HEK293T (cell line): ENCODE measurements around the gene FUT1.
"Not testable (repeated sequence)": the region's sequence is repeated elsewhere in the genome, so short reads cannot be mapped to it uniquely, and the experiment has no call there.

Source experiments
- CTCF ChIA-PET: fragments of 350-600 bp; formaldehyde crosslinking; extraction: SDS; loops from one replicate; lab custom pipeline; 2021; ENCODE audit warnings: antibody characterized with exemption, inconsistent platforms; lab: Yijun Ruan, JAX
- POLR2A ChIA-PET: fragments of 350-600 bp; formaldehyde crosslinking; extraction: SDS; loops from one replicate; lab custom pipeline; 2020; ENCODE audit warnings: antibody characterized with exemption, inconsistent platforms; lab: Yijun Ruan, JAX
- DNase-seq: peaks from one replicate; pipeline ENCODE4 v3.0.0; 2012; ENCODE audit warnings: mixed read lengths; ENCODE audit errors: extremely low spot score
- ARNT ChIP-seq: fragments of 450-650 bp; IDR thresholded peaks from 2 replicates; pipeline ENCODE4 v1.6.1; 2017; ENCODE audit warnings: mild to moderate bottlenecking
- BHLHE40 ChIP-seq: fragments of 450-650 bp; IDR thresholded peaks from 2 replicates; pipeline ENCODE4 v1.6.1; 2016; ENCODE audit warnings: mild to moderate bottlenecking, moderate library complexity, borderline replicate concordance
- CTBP1 ChIP-seq: fragments of 450-650 bp; IDR thresholded peaks from 2 replicates; pipeline ENCODE4 v1.6.1; 2016; ENCODE audit warnings: borderline replicate concordance
- ELF4 ChIP-seq: fragments of 450-650 bp; IDR thresholded peaks from 2 replicates; pipeline ENCODE4 v1.6.1; 2017; ENCODE audit warnings: antibody characterized with exemption
- FOXA1 ChIP-seq: fragments of 450-650 bp; IDR thresholded peaks from 2 replicates; pipeline ENCODE4 v1.6.1; 2016; ENCODE audit warnings: mild to moderate bottlenecking
- FOXK2 ChIP-seq: fragments of 450-650 bp; IDR thresholded peaks from 2 replicates; pipeline ENCODE4 v1.6.1; 2016; ENCODE audit warnings: mild to moderate bottlenecking
- FOXM1 ChIP-seq: fragments of 450-650 bp; IDR thresholded peaks from 2 replicates; pipeline ENCODE4 v1.6.1; 2017; ENCODE audit warnings: mild to moderate bottlenecking, borderline replicate concordance
- HDGF ChIP-seq: fragments of 450-650 bp; IDR thresholded peaks from 2 replicates; pipeline ENCODE4 v1.6.1; 2017; ENCODE audit warnings: antibody characterized with exemption, borderline replicate concordance
- L3MBTL2 ChIP-seq: fragments of 450-650 bp; conservative IDR thresholded peaks from 2 replicates; pipeline ENCODE4 v1.6.1; 2016; ENCODE audit warnings: mild to moderate bottlenecking
- LEF1 ChIP-seq: fragments of 450-650 bp; IDR thresholded peaks from 2 replicates; pipeline ENCODE4 v1.6.1; 2017; ENCODE audit warnings: mild to moderate bottlenecking, borderline replicate concordance
- NFRKB ChIP-seq: fragments of 450-650 bp; IDR thresholded peaks from 2 replicates; pipeline ENCODE4 v1.6.1; 2016; ENCODE audit warnings: mild to moderate bottlenecking, moderate library complexity
- SP1 ChIP-seq: fragments of 450-650 bp; IDR thresholded peaks from 2 replicates; pipeline ENCODE4 v1.6.1; 2017
- SUZ12 ChIP-seq: fragments of 450-650 bp; IDR thresholded peaks from 2 replicates; pipeline ENCODE4 v1.6.1; 2016; ENCODE audit warnings: mild to moderate bottlenecking
- TARDBP ChIP-seq: fragments of 450-650 bp; IDR thresholded peaks from 2 replicates; pipeline ENCODE4 v1.6.1; 2016
- ZNF384 ChIP-seq: fragments of 450-650 bp; IDR thresholded peaks from 2 replicates; pipeline ENCODE4 v1.6.1; 2016
- TF ChIP-seq, protein P1 (sequence below): fragments of 450-650 bp; IDR thresholded peaks from 2 replicates; pipeline ENCODE4 v1.6.1; 2016

The FUT1 gene

DNA sequence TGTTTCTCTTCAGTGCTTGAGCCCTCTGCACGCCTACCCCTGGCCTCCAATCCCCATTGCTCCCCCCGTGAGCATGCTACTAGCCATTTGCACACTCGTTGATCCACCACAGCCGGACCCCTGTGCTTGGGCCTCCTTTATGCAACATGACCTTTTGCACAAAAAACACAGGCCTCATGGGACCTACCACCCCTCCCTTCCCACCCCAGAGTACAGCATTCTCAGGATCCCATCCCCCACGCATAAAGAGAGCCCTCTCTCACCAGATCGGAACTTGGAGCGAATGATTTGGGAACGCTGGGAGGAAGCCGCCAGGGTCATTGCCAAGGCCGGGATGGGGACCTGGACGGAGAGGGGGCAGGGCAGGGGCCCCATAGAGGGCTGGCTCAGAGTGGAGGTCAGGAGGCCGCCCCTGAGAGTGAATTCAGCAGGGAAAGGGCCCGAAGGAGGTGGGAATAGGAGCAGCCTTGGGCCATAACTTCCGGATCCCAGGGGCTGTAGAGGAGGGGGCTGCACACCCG, 33.7 kb downstream of the FUT1 start:
- ChIA-PET CTCF (no interaction called here), POLR2A (interaction anchor here (2.7 kb wide), 1 partner anchor 19 kb away, joined by 17 read pairs; no protein-coding TSS in a partner anchor)
- no peak for DNase-seq
- TF ChIP-seq, protein P1, sequence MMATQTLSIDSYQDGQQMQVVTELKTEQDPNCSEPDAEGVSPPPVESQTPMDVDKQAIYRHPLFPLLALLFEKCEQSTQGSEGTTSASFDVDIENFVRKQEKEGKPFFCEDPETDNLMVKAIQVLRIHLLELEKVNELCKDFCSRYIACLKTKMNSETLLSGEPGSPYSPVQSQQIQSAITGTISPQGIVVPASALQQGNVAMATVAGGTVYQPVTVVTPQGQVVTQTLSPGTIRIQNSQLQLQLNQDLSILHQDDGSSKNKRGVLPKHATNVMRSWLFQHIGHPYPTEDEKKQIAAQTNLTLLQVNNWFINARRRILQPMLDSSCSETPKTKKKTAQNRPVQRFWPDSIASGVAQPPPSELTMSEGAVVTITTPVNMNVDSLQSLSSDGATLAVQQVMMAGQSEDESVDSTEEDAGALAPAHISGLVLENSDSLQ: no peak
- TF ChIP-seq HDGF (no peak; the same call in 1 of the 2 replicates), FOXK2 (no peak), SUZ12 (no peak), BHLHE40 (no peak)

DNA sequence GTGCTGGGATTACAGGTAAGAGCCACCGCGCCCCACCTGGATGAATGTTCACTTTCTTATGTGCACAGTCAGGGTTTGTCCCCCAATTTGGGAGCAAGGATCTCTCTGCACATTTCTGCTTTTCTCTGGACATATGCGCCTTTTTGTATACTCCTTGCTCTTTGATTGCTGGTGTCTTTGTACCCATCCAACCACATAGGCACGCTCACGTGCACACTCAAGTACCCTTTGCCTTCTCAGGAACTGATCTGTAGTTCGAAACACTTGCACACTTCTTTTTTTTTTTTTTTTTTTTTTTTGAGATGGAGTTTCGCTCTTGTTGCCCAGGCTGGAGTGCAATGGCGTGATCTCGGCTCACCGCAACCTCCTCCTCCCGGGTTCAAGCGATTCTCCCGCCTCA, 34.3 kb downstream of the FUT1 start:
- DNase-seq, CTCF ChIA-PET, POLR2A ChIA-PET: not testable (repeated sequence)

DNA sequence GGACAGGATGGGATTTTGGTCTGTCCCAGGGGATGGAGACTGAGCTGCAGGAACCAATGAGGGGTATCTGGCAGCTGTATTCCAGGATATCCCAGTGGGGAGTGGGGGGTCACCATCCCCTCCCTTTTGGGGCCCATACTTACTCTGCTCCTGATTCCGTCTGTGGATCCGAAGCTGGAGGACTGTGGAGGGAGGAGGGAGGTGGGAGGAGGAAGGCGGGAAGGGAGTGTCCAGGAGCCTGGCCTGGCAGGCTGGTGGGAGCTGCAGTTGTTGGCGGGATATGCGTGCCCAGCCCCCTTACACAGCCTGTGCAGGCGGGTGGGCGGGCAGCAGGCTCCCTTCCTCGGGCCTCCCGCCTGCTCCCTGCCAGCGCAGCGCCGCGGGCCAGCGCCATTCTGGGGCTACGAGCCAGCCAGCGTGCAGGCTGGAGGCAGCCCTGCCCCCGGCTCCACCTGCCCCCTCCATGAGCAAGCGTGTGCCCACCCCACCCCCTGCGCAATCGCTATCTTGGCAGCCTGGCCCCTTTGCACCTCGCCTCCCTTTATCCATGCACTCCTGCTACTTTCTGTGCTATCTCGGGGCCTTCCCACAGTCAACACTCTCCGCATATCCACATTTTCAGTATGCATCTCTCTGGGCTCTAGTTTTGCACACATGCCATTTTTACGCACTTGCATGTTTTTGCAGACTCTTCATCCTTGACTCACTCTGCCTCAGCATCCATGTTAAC, 35.7 kb downstream of the FUT1 start:
- ChIA-PET POLR2A (interaction anchor here (1.0 to 1.7 kb wide), 7 partner anchors 8 to 71 kb away, joined by 3 to 9 read pairs (median 6); partner anchors contain the start of genes CA11 and IZUMO1), CTCF (interaction anchor here (0.6 to 1.5 kb wide), 3 partner anchors 25 to 100 kb away, joined by 3 read pairs; partner anchors contain the start of gene CA11)
- DNase-seq: no peak
- TF ChIP-seq ZNF384: no peak
- no peak for TF ChIP-seq ELF4
- no peak for TF ChIP-seq NFRKB
- TF ChIP-seq FOXA1: no peak
- no peak for TF ChIP-seq BHLHE40
- no peak for TF ChIP-seq TARDBP
- TF ChIP-seq HDGF: no peak
- TF ChIP-seq LEF1: no peak
- TF ChIP-seq L3MBTL2: no peak; the same call in 1 of the 2 replicates
- TF ChIP-seq, protein P1: no peak
- no peak for TF ChIP-seq SP1
- no peak for TF ChIP-seq CTBP1
- TF ChIP-seq ARNT: no peak
- no peak for TF ChIP-seq FOXM1

DNA sequence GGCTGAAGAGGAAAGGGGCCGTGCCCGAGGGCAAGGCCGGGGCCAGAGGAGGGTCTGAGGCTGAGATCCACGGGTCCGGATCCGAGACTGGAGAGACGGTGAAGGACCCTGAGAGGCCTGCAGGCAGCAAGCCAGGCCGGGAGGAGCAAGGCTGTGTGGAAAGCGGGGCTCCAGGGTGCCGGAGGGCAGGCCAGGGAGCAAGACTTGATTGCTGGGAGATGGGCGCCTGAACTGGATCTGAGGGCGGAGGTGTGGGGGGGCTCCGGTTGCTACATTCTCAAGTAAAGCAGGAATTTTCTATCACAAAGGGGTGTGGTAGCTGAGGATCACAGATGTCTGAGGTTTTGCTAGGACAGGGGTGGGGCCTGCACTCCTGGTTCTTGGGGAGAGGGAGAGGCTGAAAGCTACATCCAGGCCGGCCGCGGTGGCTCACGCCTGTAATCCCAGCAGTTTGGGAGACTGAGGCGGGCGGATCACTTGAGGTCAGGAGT, 36.7 kb downstream of the FUT1 start:
- TF ChIP-seq NFRKB: no peak
- TF ChIP-seq FOXM1: no peak
- TF ChIP-seq LEF1: no peak
- no peak for TF ChIP-seq ARNT
- no peak for TF ChIP-seq ZNF384
- no peak for TF ChIP-seq HDGF
- TF ChIP-seq FOXA1: no peak
- TF ChIP-seq, protein P1: no peak
- no peak for TF ChIP-seq CTBP1
- TF ChIP-seq FOXK2: no peak
- no peak for TF ChIP-seq SUZ12
- TF ChIP-seq SP1: no peak
- no peak for TF ChIP-seq ELF4
- TF ChIP-seq BHLHE40: no peak
- TF ChIP-seq TARDBP: no peak
- TF ChIP-seq L3MBTL2: no peak
- ChIA-PET POLR2A (interaction anchor here (0.7 to 1.7 kb wide), 8 partner anchors 9 to 70 kb away, joined by 3 to 9 read pairs (median 6); partner anchors contain the start of genes CA11 and IZUMO1), CTCF (interaction anchor here (0.6 to 1.5 kb wide), 4 partner anchors 26 to 294 kb away, joined by 3 read pairs; partner anchors contain the start of gene CA11)
- DNase-seq: no peak

DNA sequence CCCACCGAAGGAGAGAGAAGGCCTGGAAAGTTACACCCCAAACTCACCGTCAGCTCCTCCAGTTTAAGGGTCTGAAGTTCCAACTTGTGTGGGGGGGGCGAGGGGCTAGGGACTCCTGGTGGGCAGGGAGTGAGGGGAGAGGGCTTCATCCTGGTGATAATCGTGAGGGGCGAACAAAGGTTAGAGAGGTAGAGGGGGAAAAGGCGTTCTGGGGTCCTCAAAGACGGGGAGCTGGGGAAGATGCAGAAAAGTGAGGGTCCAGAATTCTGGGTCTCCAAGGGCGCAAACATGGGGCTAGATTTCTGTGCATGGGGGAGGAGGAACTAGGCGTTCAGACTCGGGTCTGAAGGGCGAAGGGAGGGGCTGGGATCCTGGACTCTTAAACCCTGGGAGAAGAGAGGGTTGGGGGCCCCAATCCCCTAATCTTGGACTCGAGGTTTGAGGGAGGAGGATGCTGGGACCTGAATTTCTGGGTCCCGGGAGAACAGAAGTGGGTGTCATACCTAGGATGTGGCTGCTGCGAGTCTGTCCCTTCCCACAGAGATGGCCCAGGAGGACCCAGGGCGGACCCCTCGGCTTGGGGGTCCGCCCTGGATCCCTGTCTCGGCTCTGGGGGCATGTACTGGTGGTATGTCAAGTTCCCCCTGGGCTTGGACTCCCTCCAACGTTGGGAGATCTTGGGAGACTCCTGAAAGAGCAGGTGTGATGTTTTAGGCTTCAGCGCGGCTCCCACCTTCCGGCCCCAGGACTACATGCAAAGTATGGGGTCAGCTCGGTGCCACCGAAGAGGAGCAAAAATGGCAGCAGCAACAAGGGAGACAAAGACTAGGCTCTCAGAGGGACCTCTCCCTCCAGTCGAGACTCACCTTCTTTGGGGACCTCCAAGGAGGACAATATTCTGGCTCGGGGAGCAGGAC, 37.4 kb downstream of the FUT1 start:
- TF ChIP-seq HDGF: no peak
- TF ChIP-seq TARDBP: no peak
- no peak for TF ChIP-seq NFRKB
- TF ChIP-seq BHLHE40: no peak
- no peak for TF ChIP-seq SP1
- TF ChIP-seq L3MBTL2: no peak
- TF ChIP-seq, protein P1: no peak
- TF ChIP-seq ARNT: no peak
- no peak for TF ChIP-seq FOXM1
- no peak for TF ChIP-seq FOXA1
- no peak for TF ChIP-seq LEF1
- ChIA-PET CTCF (no interaction called here), POLR2A (interaction anchor here (0.7 to 1.7 kb wide), 6 partner anchors 10 to 96 kb away, joined by 3 to 9 read pairs (median 5); partner anchors contain the start of genes IZUMO1, RPL18 and SPHK2)
- DNase-seq: no peak
